Endothelial cell of umbilical vein (primary cell): ENCODE data around the gene PEMT. TPM values are rescaled to one million over a fixed set of nuclear protein-coding genes. Genes with fewer than 3 reads are reported as not detected.

Experiments used
- BruUV-seq: library from RNA; stranded (reverse); fragments of 400-500 nt; replicated peaks from 2 replicates; lab custom pipeline; 2021; lab: Mats Ljungman, UMichigan
- CTCF ChIA-PET: fragments of 300-600, 350-600 bp; sonication (Branson Sonifier 250); formaldehyde crosslinking; loops from one replicate; lab custom pipeline; 2021; ENCODE audit warnings: antibody characterized with exemption, inconsistent platforms; lab: Charles Lee
- POLR2A ChIA-PET: fragments of 300-600, 350-600 bp; sonication (Branson Sonifier 250); formaldehyde crosslinking; loops from one replicate; lab custom pipeline; 2021; ENCODE audit warnings: antibody characterized with exemption, inconsistent platforms; lab: Charles Lee
- DNase-seq: peaks from one replicate; pipeline ENCODE4 v3.0.0-alpha.2; 2011; ENCODE audit warnings: low read depth, low spot score
- FAIRE-seq: peaks from 2 replicates; lab custom pipeline; 2011; peaks lifted over from hg19 to GRCh38; lab: Jason Lieb, UNC
- H2AFZ ChIP-seq: 2 replicates; pipeline ENCODE4 v1.6.0; 2012; ENCODE audit warnings: low read depth, low read length, control low read depth, inconsistent platforms
- H3K27ac ChIP-seq: 2 replicates; pipeline ENCODE4 v1.5.1; 2011; ENCODE audit warnings: low read depth, mild to moderate bottlenecking, control low read depth, low read length, moderate library complexity; ENCODE audit not compliant: insufficient read depth
- H3K27me3 ChIP-seq, 2 experiments: 2 replicates each; pipeline versions ENCODE4 v1.6.0 to v1.6.1; 2011; ENCODE audit warnings: low read length in 2 of 2, mixed read lengths in 1 of 2; ENCODE audit not compliant: control insufficient read depth in 2 of 2, insufficient read depth in 2 of 2
- H3K36me3 ChIP-seq, 2 experiments: 2 replicates in 1 of 2; 3 replicates in 1 of 2; pipeline ENCODE4 v1.5.1; 2011; ENCODE audit warnings: low read length in 2 of 2, mild to moderate bottlenecking in 1 of 2, moderate library complexity in 1 of 2; ENCODE audit not compliant: control insufficient read depth in 2 of 2, insufficient read depth in 2 of 2; ENCODE audit errors: extremely low read depth in 1 of 2
- H3K4me1 ChIP-seq: 3 replicates; pipeline ENCODE4 v1.5.1; 2011; ENCODE audit warnings: mild to moderate bottlenecking, low read length; ENCODE audit not compliant: control insufficient read depth, insufficient read depth; ENCODE audit errors: extremely low read depth
- H3K4me2 ChIP-seq: 2 replicates; pipeline ENCODE4 v1.6.1; 2011; ENCODE audit warnings: low read length, control low read depth, mixed read lengths; ENCODE audit not compliant: insufficient read depth
- H3K4me3 ChIP-seq, 3 experiments: fragments of 200-600 bp in 1 of 3; sonication (generic), shearing (Covaris generic) in 1 of 3; replicated peaks in 1 of 3; 2 replicates each; pipeline ENCODE4 v1.5.1; 2011 to 2016; ENCODE audit warnings: control low read depth in 3 of 3, low read length in 3 of 3, mild to moderate bottlenecking in 2 of 3, inconsistent platforms in 1 of 3, low read depth in 1 of 3, moderate library complexity in 1 of 3; ENCODE audit not compliant: insufficient read depth in 1 of 3
- H3K79me2 ChIP-seq: 2 replicates; pipeline ENCODE4 v1.6.0; 2012; ENCODE audit warnings: low read length, inconsistent platforms; ENCODE audit not compliant: control insufficient read depth, insufficient read depth
- H3K9ac ChIP-seq: replicated peaks from 2 replicates; pipeline ENCODE3; 2011; ENCODE audit warnings: low read length, control low read depth; ENCODE audit not compliant: insufficient read depth; ENCODE audit errors: extremely low read depth
- H3K9me1 ChIP-seq: replicated peaks from 3 replicates; pipeline ENCODE4 v1.6.0; 2011; ENCODE audit warnings: mild to moderate bottlenecking, low read length; ENCODE audit not compliant: control insufficient read depth, insufficient read depth; ENCODE audit errors: extremely low read depth
- H3K9me3 ChIP-seq: replicated peaks from 2 replicates; pipeline ENCODE4 v1.5.1; 2012; ENCODE audit warnings: low read length, inconsistent platforms; ENCODE audit not compliant: control insufficient read depth, insufficient read depth
- H4K20me1 ChIP-seq: replicated peaks from 2 replicates; pipeline ENCODE3; 2011; ENCODE audit warnings: mild to moderate bottlenecking, low read length; ENCODE audit not compliant: control insufficient read depth, insufficient read depth; ENCODE audit errors: extremely low read depth
- EZH2 ChIP-seq: IDR thresholded peaks from 2 replicates; pipeline ENCODE4 v1.6.1; 2012; ENCODE audit warnings: borderline replicate concordance, low read depth, mild to moderate bottlenecking, moderate library complexity, low read length, inconsistent platforms; ENCODE audit not compliant: severe bottlenecking
- FOS ChIP-seq: IDR thresholded peaks from 2 replicates; pipeline ENCODE4 v1.6.1; 2011; ENCODE audit warnings: mild to moderate bottlenecking, low read length, moderate library complexity, borderline replicate concordance; ENCODE audit not compliant: insufficient read depth
- GATA2 ChIP-seq: IDR thresholded peaks from 2 replicates; pipeline ENCODE4 v1.7.0; 2011; ENCODE audit warnings: low read depth, mild to moderate bottlenecking, moderate library complexity, mixed read lengths, low read length; ENCODE audit not compliant: insufficient read length, insufficient read depth
- JUN ChIP-seq: IDR thresholded peaks from 2 replicates; pipeline ENCODE4 v1.6.1; 2011; ENCODE audit warnings: borderline replicate concordance, low read depth; ENCODE audit not compliant: insufficient read length, insufficient read depth
- MYC ChIP-seq: IDR thresholded peaks from one replicate; pipeline ENCODE4 v1.6.1; 2011; ENCODE audit warnings: mild to moderate bottlenecking, low read depth, low read length
- POLR2A ChIP-seq: IDR thresholded peaks from 2 replicates; pipeline ENCODE4 v1.6.1; 2012; ENCODE audit warnings: low read depth, mild to moderate bottlenecking, control low read depth, low read length
- POLR2AphosphoS5 ChIP-seq: IDR thresholded peaks from 2 replicates; pipeline ENCODE4 v1.6.1; 2012; ENCODE audit warnings: low read depth, mild to moderate bottlenecking, control low read depth, low read length, moderate library complexity; ENCODE audit not compliant: insufficient read depth
- dilution Hi-C: fragments of 300-500 bp; cut with MboI; formaldehyde crosslinking; loops from one replicate; pipeline ENCODE4 v1.15.0; 2019; ENCODE audit warnings: low sequenced_read_pairs; ENCODE audit not compliant: extremely low pct_ligation_motif_present
- intact Hi-C: fragments of 100-400 bp; cut with micrococcal nuclease; formaldehyde crosslinking; loops from one replicate; pipeline ENCODE4 v1.10.0; 2022
- polyA plus RNA-seq, 4 experiments: library from polyadenylated mRNA; depleted of rRNA in 3 of 4; stranded (reverse) in 3 of 4; unstranded in 1 of 4; fragments of >200 nt; gene quantifications; 2 replicates each; pipeline versions ENCODE4 v1.2.1 to v1.2.3, GENCODE V29; 2011 to 2012; ENCODE audit warnings: missing spikeins in 1 of 4
- total RNA-seq: library from RNA; stranded (reverse); gene quantifications from 2 replicates; pipeline ENCODE4 v1.2.3, GENCODE V29; 2021
- TF ChIP-seq, protein P1 (sequence below), 2 donors: IDR thresholded peaks; 1 replicate in 1 of 2; 2 replicates in 1 of 2; pipeline ENCODE4 v1.5.1; 2011; ENCODE audit warnings: low read length in 2 of 2, mild to moderate bottlenecking in 2 of 2, moderate library complexity in 2 of 2, control low read depth in 1 of 2, inconsistent platforms in 1 of 2, low read depth in 1 of 2; ENCODE audit not compliant: insufficient read depth in 1 of 2; ENCODE audit errors: extremely low read depth in 1 of 2
- TF ChIP-seq, protein P2 (sequence below): IDR thresholded peaks from 2 replicates; pipeline ENCODE4 v1.6.1; 2011; ENCODE audit not compliant: insufficient read depth, insufficient read length

The PEMT gene
- total and polyA plus RNA-seq, 2 donors (not counting 3 experiments of a cell fraction or from before 2014, with no cell fraction given), result 35.1 to 58.4 TPM

DNA sequence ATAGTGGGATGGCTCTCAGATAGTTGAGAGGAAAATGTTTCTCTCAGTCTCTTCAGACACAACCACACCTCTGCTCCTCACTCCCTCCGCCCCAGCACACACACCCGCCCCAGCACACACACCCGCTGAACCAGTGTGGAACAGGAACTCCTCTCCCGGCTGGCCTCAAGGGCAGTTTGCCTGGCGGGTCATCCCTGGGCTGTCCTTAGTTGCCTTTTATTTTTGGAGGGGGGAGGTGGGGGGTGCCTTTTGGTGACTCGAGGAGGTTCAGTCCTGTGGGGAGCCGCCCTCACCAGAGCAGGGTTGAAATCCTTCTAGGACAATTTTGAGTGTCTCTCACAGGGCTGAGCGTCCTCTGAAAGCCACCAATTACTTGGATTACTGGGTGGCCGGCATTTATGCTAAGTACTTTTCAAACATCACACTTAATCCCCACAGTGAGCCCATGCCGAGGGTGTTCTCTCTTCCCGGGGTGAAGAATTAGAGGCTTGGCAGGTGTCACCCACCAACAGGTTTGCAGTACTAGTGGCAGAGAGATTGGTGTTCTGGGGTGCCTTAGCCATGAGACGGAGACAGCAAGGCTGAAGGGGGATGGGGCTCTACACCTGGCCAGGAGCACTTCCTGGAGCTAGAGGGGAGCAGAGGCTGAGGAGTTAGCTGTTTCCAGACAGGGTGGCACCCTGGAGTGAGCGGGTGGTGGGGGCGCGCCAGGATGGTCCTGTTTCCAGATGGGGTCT lies 98.1 kb downstream of the PEMT start:
- TF ChIP-seq, protein P1, sequence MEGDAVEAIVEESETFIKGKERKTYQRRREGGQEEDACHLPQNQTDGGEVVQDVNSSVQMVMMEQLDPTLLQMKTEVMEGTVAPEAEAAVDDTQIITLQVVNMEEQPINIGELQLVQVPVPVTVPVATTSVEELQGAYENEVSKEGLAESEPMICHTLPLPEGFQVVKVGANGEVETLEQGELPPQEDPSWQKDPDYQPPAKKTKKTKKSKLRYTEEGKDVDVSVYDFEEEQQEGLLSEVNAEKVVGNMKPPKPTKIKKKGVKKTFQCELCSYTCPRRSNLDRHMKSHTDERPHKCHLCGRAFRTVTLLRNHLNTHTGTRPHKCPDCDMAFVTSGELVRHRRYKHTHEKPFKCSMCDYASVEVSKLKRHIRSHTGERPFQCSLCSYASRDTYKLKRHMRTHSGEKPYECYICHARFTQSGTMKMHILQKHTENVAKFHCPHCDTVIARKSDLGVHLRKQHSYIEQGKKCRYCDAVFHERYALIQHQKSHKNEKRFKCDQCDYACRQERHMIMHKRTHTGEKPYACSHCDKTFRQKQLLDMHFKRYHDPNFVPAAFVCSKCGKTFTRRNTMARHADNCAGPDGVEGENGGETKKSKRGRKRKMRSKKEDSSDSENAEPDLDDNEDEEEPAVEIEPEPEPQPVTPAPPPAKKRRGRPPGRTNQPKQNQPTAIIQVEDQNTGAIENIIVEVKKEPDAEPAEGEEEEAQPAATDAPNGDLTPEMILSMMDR (IDR thresholded peaks at IDR 0.05; ENCODE audit: extremely low read depth in 1 of 2, insufficient read depth in 1 of 2, low read depth in 1 of 2, low read length in 2 of 2), result no peak
- TF ChIP-seq MYC, result no peak
- TF ChIP-seq GATA2, result no peak
- TF ChIP-seq POLR2AphosphoS5, result no peak
- TF ChIP-seq, protein P2, sequence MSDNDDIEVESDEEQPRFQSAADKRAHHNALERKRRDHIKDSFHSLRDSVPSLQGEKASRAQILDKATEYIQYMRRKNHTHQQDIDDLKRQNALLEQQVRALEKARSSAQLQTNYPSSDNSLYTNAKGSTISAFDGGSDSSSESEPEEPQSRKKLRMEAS, result no peak
- TF ChIP-seq EZH2, result no peak
- no peak for TF ChIP-seq POLR2A
- no peak for TF ChIP-seq JUN
- TF ChIP-seq FOS, result no peak
- FAIRE-seq (no peak), DNase-seq (no peak)
- Histone ChIP-seq H2AFZ (no peak overlapping the region), H3K4me3 (no peak overlapping the region), H3K4me2 (no peak overlapping the region), H3K9ac (no peak overlapping the region), H3K9me3 (no peaks in the 10 kb centered on the region), H3K4me1 (peaks cover 13% of the 10 kb centered on the region), H3K27me3 (no peaks in the 10 kb centered on the region), H3K79me2 (no peaks in the 10 kb centered on the region), H3K9me1 (no peaks in the 10 kb centered on the region), H3K36me3 (peaks cover 5 to 8% of the 10 kb centered on the region in 2 experiments), H4K20me1 (no peaks in the 10 kb centered on the region), H3K27ac (no peak overlapping the region)
- intact Hi-C loops (loop anchor here (10.0 kb wide), 1 partner anchor 421 kb away; no protein-coding TSS in a partner anchor), dilution Hi-C loops (no loop called here)
- BruUV-seq, result no TSS peak
- ChIA-PET POLR2A (no interaction called here), CTCF (interaction anchor here (0.9 kb wide), 1 partner anchor 149 kb away, joined by 3 read pairs; no protein-coding TSS in a partner anchor)
